GM15510 (cell line): ENCODE results near the gene DOK6.

Experiments used
- POLR2A ChIP-seq: IDR thresholded peaks from 3 replicates; pipeline ENCODE4 v1.6.1; 2011; ENCODE audit warnings: borderline replicate concordance; ENCODE audit not compliant: insufficient read length; ENCODE audit errors: extremely low read depth

DOK6 gene

GRCh38 chr18:69400253-69400975, at the start of gene DOK6:
Gene DOK6 (plus strand): TSS chr18:69400888.
- TF ChIP-seq POLR2A = no peak

GRCh38 chr18:69353023-69353422, 47.7 kb upstream of the DOK6 start:
- no peak for TF ChIP-seq POLR2A

DNA sequence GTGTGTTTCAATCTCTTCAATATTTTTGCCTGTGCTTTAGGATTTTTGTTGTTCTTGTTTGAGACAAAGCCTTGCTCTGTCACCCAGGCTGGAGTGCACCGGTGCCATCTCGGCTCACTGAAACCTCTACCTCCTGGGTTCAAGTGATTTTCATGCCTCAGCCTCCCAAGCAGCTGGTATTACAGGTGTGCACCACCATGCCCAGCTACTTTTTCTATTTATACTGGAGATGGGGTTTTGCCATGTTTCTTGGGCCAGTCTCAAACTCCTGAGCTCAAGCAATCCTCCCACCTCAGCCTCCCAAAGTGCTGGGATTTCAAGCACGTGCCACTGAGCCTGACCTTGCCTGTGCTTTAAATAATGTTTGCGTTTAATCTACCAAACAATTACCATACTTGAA, 43.1 kb upstream of the DOK6 start:
- no peak for TF ChIP-seq POLR2A

GRCh38 chr18:69358212-69358895, 42.3 kb upstream of the DOK6 start:
- TF ChIP-seq POLR2A = no peak

DNA sequence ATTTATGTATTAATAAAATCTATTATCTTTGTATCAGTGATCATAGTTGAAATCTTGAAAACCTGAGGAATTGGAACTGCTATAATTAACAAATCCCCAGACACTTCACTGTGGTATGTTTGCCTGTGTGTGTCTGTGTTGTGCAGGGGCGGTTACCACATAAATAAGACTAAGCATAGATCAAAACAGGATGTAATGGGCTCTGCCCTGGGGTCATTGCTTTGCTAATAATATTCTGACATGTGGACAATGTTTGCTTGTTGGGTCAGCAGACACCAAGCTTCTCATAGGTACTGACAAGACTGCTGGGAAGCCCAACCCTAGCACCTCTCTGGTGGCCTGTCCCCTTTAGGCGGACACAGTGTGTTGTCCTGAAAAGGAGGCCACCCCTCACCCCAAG, 35.8 kb upstream of the DOK6 start:
- TF ChIP-seq POLR2A = no peak

DNA sequence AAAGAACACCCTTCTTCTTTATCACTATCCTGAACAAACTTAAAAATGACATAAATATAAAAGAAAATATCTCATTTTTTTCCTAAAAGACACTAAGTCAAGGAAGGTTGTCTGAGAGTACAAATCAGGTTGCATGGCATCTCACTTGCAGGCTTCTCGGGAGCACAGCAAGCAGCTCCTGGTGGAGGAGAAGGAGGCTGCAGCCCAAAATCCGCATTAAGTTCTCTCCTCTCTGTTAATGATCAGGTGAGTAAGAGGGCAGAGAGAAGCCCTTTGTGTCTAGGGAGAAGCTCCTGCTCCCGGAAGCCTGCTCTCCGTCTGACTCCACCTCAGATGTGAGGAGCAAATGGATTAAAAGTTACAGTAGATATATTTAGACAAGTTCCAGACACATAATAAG, 35.0 kb upstream of the DOK6 start:
- no peak for TF ChIP-seq POLR2A

DNA sequence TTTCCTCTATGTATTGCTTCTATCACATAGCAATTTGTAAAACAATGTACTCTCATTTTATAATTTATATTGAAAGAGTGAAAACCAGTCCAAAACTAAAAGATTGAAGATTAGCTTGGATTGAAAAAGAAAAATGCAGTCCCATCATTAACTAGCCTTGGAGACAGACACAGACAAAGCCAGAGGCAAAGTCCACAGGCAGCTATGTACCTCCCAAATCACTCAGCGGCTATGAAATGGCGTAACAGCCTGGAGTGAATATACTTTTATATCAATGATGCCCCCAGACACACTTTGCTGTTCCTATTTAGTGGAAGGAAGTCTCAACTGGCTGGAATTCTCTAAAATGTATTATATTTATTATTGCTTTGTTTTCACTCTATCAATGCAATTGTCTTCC, 33.6 kb upstream of the DOK6 start:
- TF ChIP-seq POLR2A = no peak

GRCh38 chr18:69371729-69372128, 29.0 kb upstream of the DOK6 start:
- no peak for TF ChIP-seq POLR2A

DNA sequence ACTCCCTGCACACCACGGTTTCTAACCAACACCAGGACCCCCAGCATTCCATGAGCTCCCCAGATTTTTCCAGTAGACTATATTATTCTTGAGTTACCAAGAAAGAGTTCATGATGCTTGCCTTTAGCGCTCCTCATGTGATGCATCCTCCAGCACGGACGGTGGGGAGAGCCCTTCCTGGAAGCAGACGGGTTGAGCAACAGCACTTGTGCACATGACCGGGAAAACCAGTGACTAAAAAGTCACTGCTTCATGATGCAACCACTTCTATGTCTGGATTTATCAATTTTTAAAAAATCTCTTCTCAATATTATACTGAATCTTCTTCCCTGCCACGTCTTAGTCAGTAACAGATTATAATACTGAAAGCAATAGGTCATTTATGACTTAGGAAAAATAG, 20.4 kb upstream of the DOK6 start:
- no peak for TF ChIP-seq POLR2A

- TF ChIP-seq POLR2A = no peak
Observed at GRCh38 chr18:69383186-69383585, 17.5 kb upstream of the DOK6 start.

- no peak for TF ChIP-seq POLR2A
Observed at GRCh38 chr18:69387186-69387585, 13.5 kb upstream of the DOK6 start.

DNA sequence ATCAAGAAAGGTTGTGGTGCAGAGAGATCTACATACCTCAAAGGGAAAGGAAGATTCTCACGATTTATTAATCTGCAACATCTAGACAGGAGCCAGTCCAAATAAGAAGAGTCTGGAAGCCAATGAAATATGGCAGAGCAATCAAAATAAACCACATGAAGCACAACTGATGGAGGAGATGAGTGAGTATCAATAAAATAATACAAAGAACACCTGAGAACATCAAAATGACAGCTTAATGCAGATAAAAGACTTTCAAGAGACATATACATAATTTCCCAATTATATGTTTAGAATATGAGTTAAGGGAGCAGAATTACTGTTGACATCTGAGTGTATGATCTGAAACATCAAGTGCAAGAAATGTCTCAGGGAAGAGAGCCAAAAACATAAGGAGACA, 12.5 kb upstream of the DOK6 start:
- TF ChIP-seq POLR2A = no peak

GRCh38 chr18:69397096-69397495, 3.6 kb upstream of the DOK6 start:
- no peak for TF ChIP-seq POLR2A

GRCh38 chr18:69399253-69399652, 1.4 kb upstream of the DOK6 start:
- no peak for TF ChIP-seq POLR2A

DNA sequence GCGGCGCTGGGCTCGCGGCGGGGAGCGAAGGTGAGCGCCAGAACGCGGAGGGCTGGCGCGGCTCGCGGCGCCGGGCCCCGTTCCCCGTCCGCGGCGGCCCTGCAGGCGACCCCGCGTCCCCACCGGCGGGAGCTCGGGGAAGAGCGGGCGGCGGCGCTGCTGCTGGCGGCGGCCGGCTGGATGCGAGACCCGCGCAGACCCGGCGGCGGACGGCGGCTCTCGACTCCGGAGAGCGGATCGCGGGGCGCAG, 213 bp downstream of the DOK6 start:
- TF ChIP-seq POLR2A = no peak

DNA sequence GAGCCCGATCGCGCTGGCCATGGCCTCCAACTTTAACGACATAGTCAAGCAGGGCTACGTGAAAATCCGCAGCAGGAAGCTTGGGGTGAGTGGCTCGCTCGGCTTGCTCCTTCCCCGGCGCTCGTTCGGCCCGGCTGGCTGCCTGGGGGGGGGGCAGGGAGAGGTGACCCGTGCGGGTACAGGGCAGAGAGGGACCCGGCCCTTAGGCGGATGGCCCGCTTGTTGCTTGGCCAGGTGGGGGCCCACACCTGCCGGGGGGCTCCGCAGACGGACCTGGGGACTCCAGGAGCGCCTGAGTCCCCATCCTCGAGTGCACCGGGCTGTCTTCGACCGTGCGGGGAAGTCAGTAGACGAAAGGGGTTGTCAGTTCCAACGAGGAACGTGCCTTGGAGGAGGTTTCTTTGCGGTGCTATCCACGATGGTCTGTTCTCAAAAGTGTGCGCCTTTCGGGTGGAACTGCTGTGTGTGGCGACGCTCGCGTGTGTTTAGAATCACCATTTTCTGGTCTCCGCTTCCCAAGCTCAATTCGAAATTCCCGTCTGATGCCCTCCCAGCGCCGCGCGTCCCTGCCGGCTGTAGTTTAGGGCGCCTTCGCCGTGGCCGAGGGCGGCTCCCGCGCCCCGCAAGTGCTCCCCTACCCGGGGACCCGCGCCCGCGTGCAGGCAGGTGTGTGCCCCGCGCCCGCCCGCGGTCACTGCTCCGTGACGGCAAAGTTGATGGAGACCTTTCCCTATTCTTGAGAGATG, 711 bp downstream of the DOK6 start:
- TF ChIP-seq POLR2A = no peak
